Measurements from ENCODE around the gene C1GALT1. TPM values are rescaled to one million over a fixed set of nuclear protein-coding genes. Genes with fewer than 3 reads are reported as not detected.
A peak's percentile ranks its signal among the peaks of the same experiment; 100 is the strongest.

The C1GALT1 gene
- total and polyA plus RNA-seq, 9 of the 15 experiments (the other 6 are each of a cell fraction or from before 2014, with no cell fraction given), result 5.0 to 33.2 (median 24.1) TPM

DNA sequence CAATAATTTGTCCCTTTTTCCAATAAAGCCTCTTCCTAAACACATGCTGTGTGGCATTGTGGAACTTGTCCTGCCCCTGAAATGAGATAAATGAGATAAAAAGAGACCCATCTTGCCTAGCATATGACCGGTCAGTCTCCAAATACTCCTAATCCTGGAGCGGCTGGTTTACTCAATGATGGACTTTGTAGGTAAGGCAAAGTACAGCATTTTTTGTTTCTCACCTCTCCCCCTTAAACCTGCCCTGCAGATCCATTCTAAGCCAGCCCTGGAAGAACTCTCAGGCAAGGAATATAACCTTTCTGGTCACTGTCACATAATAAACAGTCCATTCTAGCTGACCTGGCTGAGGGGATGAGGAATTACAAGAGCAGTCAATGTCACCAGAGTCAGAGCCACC, 110.7 kb downstream of the C1GALT1 start:
- Histone ChIP-seq H3K27me3 (ENCODE audit: control insufficient read depth in 2 of 2, insufficient read depth in 2 of 2, low read length in 2 of 2) (no peaks in the 10 kb centered on the region), H3K4me3 (no peak overlapping the region), H3K36me3 (ENCODE audit: control insufficient read depth, insufficient read depth, low read length) (no peaks in the 10 kb centered on the region), H3K9me3 (replicated peaks; ENCODE audit: control insufficient read depth, insufficient read depth, low read depth, low read length) (no peaks in the 10 kb centered on the region), H3K4me1 (replicated peaks in 1 of 2; ENCODE audit: control insufficient read depth in 2 of 2, insufficient read depth in 2 of 2, low read length in 2 of 2) (peaks cover 0 to 7% of the 10 kb centered on the region in 2 experiments; a peak in 2 of 5 replicates), H3K27ac (ENCODE audit: extremely low read depth, low read depth, low read length) (no peak overlapping the region), H4K20me1 (replicated peaks; ENCODE audit: control insufficient read depth, insufficient read depth, low read length) (no peaks in the 10 kb centered on the region), H3K9me1 (ENCODE audit: control insufficient read depth, insufficient read depth, low read length) (no peaks in the 10 kb centered on the region), H3K79me2 (ENCODE audit: control insufficient read depth, insufficient read depth, low read length) (no peaks in the 10 kb centered on the region), H3K4me2 (ENCODE audit: insufficient read depth, low read length) (peak overlapping the region; percentile 33; the same call in 1 of the 2 replicates), H3K9ac (ENCODE audit: insufficient read depth in 1 of 2, low read depth in 2 of 2, low read length in 2 of 2) (no peak overlapping the region), H2AFZ (ENCODE audit: low read depth, low read length) (peak overlapping the region; percentile 77)
- no peak for FAIRE-seq
- intact Hi-C loops (cut with micrococcal nuclease) (loop anchor here (10.0 kb wide), 1 partner anchor 188 kb away; no protein-coding TSS in a partner anchor), in situ Hi-C loops (cut with MboI) (no loop called here)
- ChIA-PET POLR2A (no interaction called here), CTCF (ENCODE audit: low intra/inter-chr PET ratio) (no interaction called here)
- DNase-seq (ENCODE audit: extremely low read depth in 1 of 4, low spot score in 3 of 4), result no peak
- TF ChIP-seq, protein P1, sequence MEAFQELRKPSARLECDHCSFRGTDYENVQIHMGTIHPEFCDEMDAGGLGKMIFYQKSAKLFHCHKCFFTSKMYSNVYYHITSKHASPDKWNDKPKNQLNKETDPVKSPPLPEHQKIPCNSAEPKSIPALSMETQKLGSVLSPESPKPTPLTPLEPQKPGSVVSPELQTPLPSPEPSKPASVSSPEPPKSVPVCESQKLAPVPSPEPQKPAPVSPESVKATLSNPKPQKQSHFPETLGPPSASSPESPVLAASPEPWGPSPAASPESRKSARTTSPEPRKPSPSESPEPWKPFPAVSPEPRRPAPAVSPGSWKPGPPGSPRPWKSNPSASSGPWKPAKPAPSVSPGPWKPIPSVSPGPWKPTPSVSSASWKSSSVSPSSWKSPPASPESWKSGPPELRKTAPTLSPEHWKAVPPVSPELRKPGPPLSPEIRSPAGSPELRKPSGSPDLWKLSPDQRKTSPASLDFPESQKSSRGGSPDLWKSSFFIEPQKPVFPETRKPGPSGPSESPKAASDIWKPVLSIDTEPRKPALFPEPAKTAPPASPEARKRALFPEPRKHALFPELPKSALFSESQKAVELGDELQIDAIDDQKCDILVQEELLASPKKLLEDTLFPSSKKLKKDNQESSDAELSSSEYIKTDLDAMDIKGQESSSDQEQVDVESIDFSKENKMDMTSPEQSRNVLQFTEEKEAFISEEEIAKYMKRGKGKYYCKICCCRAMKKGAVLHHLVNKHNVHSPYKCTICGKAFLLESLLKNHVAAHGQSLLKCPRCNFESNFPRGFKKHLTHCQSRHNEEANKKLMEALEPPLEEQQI (IDR thresholded peaks at IDR 0.05), result no peak
- TF ChIP-seq ZKSCAN8 (CRISPR knock-in tag; IDR thresholded peaks at IDR 0.05) (no peak), NRF1 (conservative IDR thresholded peaks at IDR 0.05 in 1 of 2, IDR thresholded peaks at IDR 0.05 in 1 of 2) (no peak), SRF (CRISPR knock-in tag; IDR thresholded peaks at IDR 0.05) (no peak), GTF2F1 (IDR thresholded peaks at IDR 0.05; ENCODE audit: low read depth, low read length) (no peak), ZNF124 (CRISPR knock-in tag; IDR thresholded peaks at IDR 0.05) (no peak), ZNF507 (tag; conservative IDR thresholded peaks at IDR 0.05) (no peak), FOXK2 (conservative IDR thresholded peaks at IDR 0.05 in 1 of 2, IDR thresholded peaks at IDR 0.05 in 1 of 2; ENCODE audit: low read depth in 2 of 2) (no peak), WHSC1 (IDR thresholded peaks at IDR 0.05; ENCODE audit: low read length) (no peak), TARDBP (IDR thresholded peaks at IDR 0.05) (no peak), NFE2 (IDR thresholded peaks at IDR 0.05; ENCODE audit: low read depth) (no peak), SAFB (IDR thresholded peaks at IDR 0.05; ENCODE audit: borderline replicate concordance, low read depth, low read length) (no peak)
- TF ChIP-seq, protein P2, sequence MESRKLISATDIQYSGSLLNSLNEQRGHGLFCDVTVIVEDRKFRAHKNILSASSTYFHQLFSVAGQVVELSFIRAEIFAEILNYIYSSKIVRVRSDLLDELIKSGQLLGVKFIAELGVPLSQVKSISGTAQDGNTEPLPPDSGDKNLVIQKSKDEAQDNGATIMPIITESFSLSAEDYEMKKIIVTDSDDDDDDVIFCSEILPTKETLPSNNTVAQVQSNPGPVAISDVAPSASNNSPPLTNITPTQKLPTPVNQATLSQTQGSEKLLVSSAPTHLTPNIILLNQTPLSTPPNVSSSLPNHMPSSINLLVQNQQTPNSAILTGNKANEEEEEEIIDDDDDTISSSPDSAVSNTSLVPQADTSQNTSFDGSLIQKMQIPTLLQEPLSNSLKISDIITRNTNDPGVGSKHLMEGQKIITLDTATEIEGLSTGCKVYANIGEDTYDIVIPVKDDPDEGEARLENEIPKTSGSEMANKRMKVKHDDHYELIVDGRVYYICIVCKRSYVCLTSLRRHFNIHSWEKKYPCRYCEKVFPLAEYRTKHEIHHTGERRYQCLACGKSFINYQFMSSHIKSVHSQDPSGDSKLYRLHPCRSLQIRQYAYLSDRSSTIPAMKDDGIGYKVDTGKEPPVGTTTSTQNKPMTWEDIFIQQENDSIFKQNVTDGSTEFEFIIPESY (CRISPR knock-in tag; IDR thresholded peaks at IDR 0.05), result no peak
- TF ChIP-seq, protein P3, sequence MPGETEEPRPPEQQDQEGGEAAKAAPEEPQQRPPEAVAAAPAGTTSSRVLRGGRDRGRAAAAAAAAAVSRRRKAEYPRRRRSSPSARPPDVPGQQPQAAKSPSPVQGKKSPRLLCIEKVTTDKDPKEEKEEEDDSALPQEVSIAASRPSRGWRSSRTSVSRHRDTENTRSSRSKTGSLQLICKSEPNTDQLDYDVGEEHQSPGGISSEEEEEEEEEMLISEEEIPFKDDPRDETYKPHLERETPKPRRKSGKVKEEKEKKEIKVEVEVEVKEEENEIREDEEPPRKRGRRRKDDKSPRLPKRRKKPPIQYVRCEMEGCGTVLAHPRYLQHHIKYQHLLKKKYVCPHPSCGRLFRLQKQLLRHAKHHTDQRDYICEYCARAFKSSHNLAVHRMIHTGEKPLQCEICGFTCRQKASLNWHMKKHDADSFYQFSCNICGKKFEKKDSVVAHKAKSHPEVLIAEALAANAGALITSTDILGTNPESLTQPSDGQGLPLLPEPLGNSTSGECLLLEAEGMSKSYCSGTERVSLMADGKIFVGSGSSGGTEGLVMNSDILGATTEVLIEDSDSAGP (CRISPR knock-in tag; IDR thresholded peaks at IDR 0.05), result no peak
- TF ChIP-seq, protein P4, sequence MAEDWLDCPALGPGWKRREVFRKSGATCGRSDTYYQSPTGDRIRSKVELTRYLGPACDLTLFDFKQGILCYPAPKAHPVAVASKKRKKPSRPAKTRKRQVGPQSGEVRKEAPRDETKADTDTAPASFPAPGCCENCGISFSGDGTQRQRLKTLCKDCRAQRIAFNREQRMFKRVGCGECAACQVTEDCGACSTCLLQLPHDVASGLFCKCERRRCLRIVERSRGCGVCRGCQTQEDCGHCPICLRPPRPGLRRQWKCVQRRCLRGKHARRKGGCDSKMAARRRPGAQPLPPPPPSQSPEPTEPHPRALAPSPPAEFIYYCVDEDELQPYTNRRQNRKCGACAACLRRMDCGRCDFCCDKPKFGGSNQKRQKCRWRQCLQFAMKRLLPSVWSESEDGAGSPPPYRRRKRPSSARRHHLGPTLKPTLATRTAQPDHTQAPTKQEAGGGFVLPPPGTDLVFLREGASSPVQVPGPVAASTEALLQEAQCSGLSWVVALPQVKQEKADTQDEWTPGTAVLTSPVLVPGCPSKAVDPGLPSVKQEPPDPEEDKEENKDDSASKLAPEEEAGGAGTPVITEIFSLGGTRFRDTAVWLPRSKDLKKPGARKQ (CRISPR knock-in tag; IDR thresholded peaks at IDR 0.05), result no peak
- WGBS (ENCODE audit: insufficient coverage, low coverage, missing lambda C conversion rate), result 45% methylated on average over 2 of the region's 2 CpGs
- ATAC-seq, result no peak; the same call in 2 of the 3 replicates
- BruUV-seq (replicated peaks), result no TSS peak

Measured in K562 (cell line).